ENCODE results near the gene AMER3.

Gene AMER3

GRCh38 chr2:130787841-130788240 is 32.5 kb downstream of the AMER3 start:
- no peak for ATAC-seq (replicated peaks)
- Mint-ChIP-seq H3K4me3 (no peak overlapping the region), H3K27me3 (peaks cover 6 to 7% of the 10 kb centered on the region in 2 donors), H3K27ac (no peak overlapping the region), H3K4me1 (no peaks in the 10 kb centered on the region), H3K9me3 (peaks cover 0 to 1% of the 10 kb centered on the region in 2 donors), H3K36me3 (no peaks in the 10 kb centered on the region)
- no peak for DNase-seq

DNA sequence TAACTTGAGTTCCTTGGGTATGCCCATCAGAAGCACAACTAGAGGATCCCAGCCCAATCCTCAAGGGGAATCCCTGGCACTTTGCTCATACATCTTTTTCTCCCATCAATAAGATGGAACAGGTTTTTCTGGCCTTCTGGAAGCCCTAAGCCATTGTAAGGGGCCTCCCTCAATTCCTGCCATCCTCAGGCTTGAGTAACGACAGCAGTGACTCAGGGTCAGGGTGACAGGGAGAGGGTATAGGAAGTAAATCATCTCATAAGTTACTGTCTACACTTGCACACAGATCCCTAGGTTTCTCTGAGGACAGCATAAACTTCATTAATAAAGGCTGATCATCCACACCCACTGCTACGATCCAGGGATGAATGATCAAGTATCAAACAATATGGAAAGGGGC is 35.0 kb downstream of the AMER3 start:
- Mint-ChIP-seq H3K36me3 (no peaks in the 10 kb centered on the region), H3K27me3 (peaks cover 6 to 11% of the 10 kb centered on the region in 2 donors), H3K9me3 (no peaks in the 10 kb centered on the region), H3K4me1 (peaks cover 0 to 2% of the 10 kb centered on the region in 2 donors), H3K27ac (no peak overlapping the region), H3K4me3 (no peak overlapping the region)
- no peak for ATAC-seq (replicated peaks)
- DNase-seq = no peak

DNA sequence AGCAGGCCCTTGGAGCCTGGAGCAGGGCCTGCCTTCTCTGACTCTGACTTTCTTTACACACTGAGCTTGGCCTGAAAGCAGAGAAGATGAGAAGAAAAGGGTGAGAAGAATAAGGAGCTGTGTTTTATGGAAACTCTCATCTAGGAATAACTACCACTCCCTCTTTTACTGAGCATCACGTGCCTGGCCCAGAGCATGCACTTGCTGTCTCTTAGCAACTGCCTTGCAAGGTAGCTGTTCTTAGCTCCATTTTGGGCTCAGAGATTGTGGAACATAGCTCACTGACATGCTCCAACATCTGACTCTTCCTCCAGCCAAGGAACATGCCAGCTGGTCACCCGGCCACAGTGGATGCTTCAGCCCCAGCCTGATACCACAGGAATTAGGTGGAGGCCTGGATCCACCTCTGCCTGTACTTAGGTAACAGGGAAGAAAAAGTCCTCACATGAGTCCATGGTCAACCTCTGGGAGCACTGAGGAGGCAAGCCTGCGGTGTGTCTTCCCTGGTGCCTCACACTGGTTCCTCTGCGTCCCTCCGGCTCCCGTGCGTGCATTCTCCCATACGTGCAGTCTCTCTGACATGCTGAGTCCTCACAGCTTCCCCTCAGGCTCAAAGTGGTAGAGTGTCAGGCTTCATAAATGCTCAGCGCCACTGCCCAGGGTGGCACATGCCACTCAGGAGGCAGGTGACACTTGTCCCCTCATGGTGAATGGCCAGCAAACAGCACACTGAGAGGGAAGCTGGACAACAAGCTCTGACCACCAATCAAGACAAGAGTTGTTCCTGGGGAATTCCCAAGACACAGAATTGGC is 35.7 kb downstream of the AMER3 start:
- peak overlapping the region; percentile 49 for H3K27ac Mint-ChIP-seq
- peaks cover 6 to 11% of the 10 kb centered on the region in 2 donors for H3K27me3 Mint-ChIP-seq
- no peak for DNase-seq
- peaks cover 0 to 2% of the 10 kb centered on the region in 2 donors for H3K4me1 Mint-ChIP-seq
- H3K4me3 Mint-ChIP-seq = no peak overlapping the region
- no peaks in the 10 kb centered on the region for H3K9me3 Mint-ChIP-seq
- H3K36me3 Mint-ChIP-seq = no peaks in the 10 kb centered on the region
- no peak for ATAC-seq (replicated peaks)

DNA sequence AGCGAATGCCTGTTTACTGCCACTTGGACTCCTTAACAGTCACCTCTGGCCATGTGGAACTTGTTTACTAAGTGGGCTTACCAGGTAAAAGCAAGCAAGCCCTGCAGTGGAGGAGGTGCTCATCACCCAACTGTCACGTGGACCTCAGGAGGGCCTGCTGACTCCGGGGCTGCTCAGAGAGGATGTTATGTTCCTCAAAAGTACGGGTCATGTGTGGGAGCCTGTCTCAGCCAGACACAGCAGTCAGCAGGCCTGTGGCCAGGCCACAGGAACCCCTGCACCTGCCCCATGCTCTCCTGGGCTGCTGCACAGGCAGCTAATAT is 36.2 kb downstream of the AMER3 start:
- ATAC-seq (replicated peaks) = peak; percentile 25 to 42
- DNase-seq = no peak
- Mint-ChIP-seq H3K9me3 (no peaks in the 10 kb centered on the region), H3K36me3 (no peaks in the 10 kb centered on the region), H3K4me1 (peaks cover 0 to 2% of the 10 kb centered on the region in 2 donors), H3K27ac (no peak overlapping the region), H3K27me3 (peaks cover 6 to 11% of the 10 kb centered on the region in 2 donors), H3K4me3 (no peak overlapping the region)

DNA sequence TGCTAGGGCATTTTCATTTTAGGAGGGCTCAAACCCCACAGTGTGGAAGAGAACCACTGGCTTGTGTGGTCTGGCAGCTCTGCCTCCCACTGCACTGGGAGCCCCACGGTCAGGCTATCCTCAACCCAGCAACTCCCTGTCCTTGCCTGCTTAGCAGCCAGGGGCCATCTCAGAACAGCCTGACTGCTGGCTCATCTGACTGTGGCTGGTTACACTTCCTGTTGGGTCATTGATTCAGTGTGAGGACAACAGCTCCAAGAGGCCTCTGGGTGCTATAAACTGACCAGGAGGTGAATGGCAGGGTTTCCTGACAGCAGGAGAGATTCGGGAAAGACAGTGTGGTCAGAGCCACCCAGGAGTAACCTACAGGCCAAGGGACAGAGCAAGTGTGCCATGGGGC is 40.1 kb downstream of the AMER3 start:
- peaks cover 14 to 22% of the 10 kb centered on the region in 2 donors for H3K27me3 Mint-ChIP-seq
- H3K36me3 Mint-ChIP-seq = no peaks in the 10 kb centered on the region
- no peaks in the 10 kb centered on the region for H3K9me3 Mint-ChIP-seq
- peaks cover 5% of the 10 kb centered on the region in 2 donors for H3K4me1 Mint-ChIP-seq
- DNase-seq (no peak), ATAC-seq (replicated peaks) (no peak)
- no peak overlapping the region for H3K4me3 Mint-ChIP-seq
- no peak overlapping the region for H3K27ac Mint-ChIP-seq

DNA sequence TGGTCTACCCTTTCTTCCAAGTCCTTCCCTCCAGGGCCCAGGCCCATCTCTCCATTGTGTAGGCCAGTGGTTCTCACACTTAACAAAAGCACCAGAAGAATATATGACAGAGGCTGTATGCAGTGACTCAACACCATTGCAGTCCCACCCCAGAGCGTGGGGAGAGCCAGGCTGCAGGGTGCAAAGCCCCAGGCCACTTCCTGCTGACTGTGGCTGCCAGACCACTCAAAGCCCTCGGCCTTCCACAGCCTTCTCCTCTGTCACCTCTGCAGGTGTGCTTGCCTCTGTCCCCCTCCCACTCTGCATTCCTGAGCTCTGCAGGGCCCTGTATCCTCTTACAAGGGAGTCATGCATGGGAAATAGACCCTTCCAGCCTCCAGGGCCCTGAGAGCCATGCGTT is 41.0 kb downstream of the AMER3 start:
- H3K4me1 Mint-ChIP-seq = peaks cover 5% of the 10 kb centered on the region in 2 donors
- no peak for DNase-seq

GRCh38 chr2:130797493-130798435 is 42.4 kb downstream of the AMER3 start:
- H3K4me3 Mint-ChIP-seq = peak overlapping the region; percentile 71 to 79

More for the DNA sequence above, 41.0 kb downstream of the AMER3 start:
- no peak for ATAC-seq (replicated peaks)
- Mint-ChIP-seq H3K4me3 (no peak overlapping the region), H3K27ac (no peak overlapping the region), H3K27me3 (peaks cover 14 to 20% of the 10 kb centered on the region in 2 donors), H3K36me3 (no peaks in the 10 kb centered on the region), H3K9me3 (no peaks in the 10 kb centered on the region)

DNA sequence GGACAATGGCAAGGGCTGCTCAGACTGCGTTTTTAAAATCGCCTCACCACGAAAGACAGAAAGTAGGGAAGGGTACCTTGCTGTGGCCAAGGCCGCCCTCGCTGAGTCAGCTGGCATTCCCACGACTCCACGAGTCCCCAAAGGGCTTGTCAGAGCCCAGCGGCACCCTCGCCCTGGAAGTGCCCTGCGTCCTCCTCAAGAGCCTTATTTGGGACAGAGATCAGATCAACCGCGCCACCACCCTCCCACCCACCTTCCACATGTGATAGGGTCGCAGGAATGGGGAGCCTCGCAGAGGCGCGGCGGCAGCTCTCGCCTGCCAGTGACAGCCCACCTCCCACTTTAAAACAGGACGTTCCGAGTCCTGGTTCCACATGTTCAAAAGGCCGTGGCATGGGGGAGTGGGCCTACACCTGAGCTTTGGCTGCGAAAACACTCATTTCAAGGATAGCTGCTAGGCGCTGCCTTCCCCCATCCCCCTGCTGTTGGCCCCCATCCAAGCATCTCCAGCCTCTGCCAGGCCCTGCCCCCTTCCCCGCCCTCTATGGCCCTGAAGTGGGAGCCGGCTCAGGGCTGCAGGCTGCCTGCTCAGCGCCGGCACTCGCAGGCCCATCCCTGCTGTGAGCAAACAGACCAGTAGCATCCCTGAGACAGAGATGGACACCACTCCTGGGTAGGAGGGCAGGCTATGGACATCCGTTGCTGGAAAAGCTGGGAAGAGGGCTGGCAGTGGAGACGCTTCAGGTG is 43.3 kb downstream of the AMER3 start:
- ATAC-seq (replicated peaks) = no peak
- H3K27me3 Mint-ChIP-seq = peaks cover 14 to 19% of the 10 kb centered on the region in 2 donors
- H3K4me3 Mint-ChIP-seq = peak overlapping the region; percentile 71 to 79
- peak overlapping the region; percentile 25 for H3K27ac Mint-ChIP-seq
- H3K9me3 Mint-ChIP-seq = no peaks in the 10 kb centered on the region
- DNase-seq = no peak
- H3K4me1 Mint-ChIP-seq = peaks cover 5% of the 10 kb centered on the region in 2 donors
- no peaks in the 10 kb centered on the region for H3K36me3 Mint-ChIP-seq

More at GRCh38 chr2:130797493-130798435, 42.4 kb downstream of the AMER3 start:
- H3K27me3 Mint-ChIP-seq = peaks cover 14 to 19% of the 10 kb centered on the region in 2 donors
- H3K36me3 Mint-ChIP-seq = no peaks in the 10 kb centered on the region
- ATAC-seq (replicated peaks) = peak; percentile 93 to 94
- H3K27ac Mint-ChIP-seq = peak overlapping the region; percentile 25
- peak; percentile 84 for DNase-seq
- peaks cover 5% of the 10 kb centered on the region in 2 donors for H3K4me1 Mint-ChIP-seq
- no peaks in the 10 kb centered on the region for H3K9me3 Mint-ChIP-seq

- Mint-ChIP-seq H3K4me3 (no peak overlapping the region), H3K9me3 (no peaks in the 10 kb centered on the region), H3K27me3 (peaks cover 14 to 15% of the 10 kb centered on the region in 2 donors), H3K36me3 (no peaks in the 10 kb centered on the region), H3K4me1 (peaks cover 3 to 5% of the 10 kb centered on the region in 2 donors), H3K27ac (no peak overlapping the region)
- no peak for DNase-seq
- ATAC-seq (replicated peaks) = no peak
These were observed 44.0 kb downstream of the AMER3 start for GRCh38 chr2:130799295-130799694.

DNA sequence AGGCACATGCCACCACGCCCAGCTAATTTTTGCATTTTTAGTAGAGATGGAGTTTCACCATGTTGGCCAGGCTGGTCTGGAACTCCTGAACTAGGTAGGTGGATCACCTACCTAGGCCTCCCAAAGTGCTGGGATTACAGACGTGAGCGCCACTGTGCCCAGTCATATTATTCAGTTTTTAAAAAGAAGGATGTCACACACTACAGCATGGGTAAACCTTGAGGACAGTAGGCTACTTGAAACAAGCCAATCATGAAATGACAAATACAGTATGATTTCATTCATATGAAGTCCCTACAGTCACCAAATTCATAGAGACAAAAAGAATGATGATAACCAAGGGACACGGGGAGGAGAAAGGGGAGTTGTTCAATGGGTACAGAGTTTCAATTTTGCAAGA is 50.3 kb downstream of the AMER3 start:
- Mint-ChIP-seq H3K9me3 (peaks cover 0 to 4% of the 10 kb centered on the region in 2 donors), H3K4me3 (no peak overlapping the region), H3K27ac (no peak overlapping the region), H3K4me1 (peaks cover 0 to 2% of the 10 kb centered on the region in 2 donors), H3K36me3 (peaks cover 0 to 2% of the 10 kb centered on the region in 2 donors), H3K27me3 (peaks cover 20% of the 10 kb centered on the region in 2 donors)
- ATAC-seq (replicated peaks) = no peak
- no peak for DNase-seq

GRCh38 chr2:130806370-130806769 is 51.0 kb downstream of the AMER3 start:
- DNase-seq (no peak), ATAC-seq (replicated peaks) (no peak)
- Mint-ChIP-seq H3K4me3 (no peak overlapping the region), H3K27me3 (peaks cover 21% of the 10 kb centered on the region in 2 donors), H3K36me3 (peaks cover 0 to 2% of the 10 kb centered on the region in 2 donors), H3K9me3 (peaks cover 0 to 4% of the 10 kb centered on the region in 2 donors), H3K4me1 (peaks cover 0 to 2% of the 10 kb centered on the region in 2 donors), H3K27ac (no peak overlapping the region)

- no peak for DNase-seq
- H3K9me3 Mint-ChIP-seq = peaks cover 0 to 4% of the 10 kb centered on the region in 2 donors
- H3K36me3 Mint-ChIP-seq = peaks cover 0 to 2% of the 10 kb centered on the region in 2 donors
- peaks cover 2 to 4% of the 10 kb centered on the region in 2 donors for H3K4me1 Mint-ChIP-seq
- ATAC-seq (replicated peaks) = no peak
- H3K27me3 Mint-ChIP-seq = peaks cover 21% of the 10 kb centered on the region in 2 donors
- no peak overlapping the region for H3K27ac Mint-ChIP-seq
- no peak overlapping the region for H3K4me3 Mint-ChIP-seq
These were observed 52.5 kb downstream of the AMER3 start for GRCh38 chr2:130807659-130808385.

GRCh38 chr2:130808482-130809268 is 53.3 kb downstream of the AMER3 start:
- H3K27ac Mint-ChIP-seq = no peak overlapping the region
- peaks cover 0 to 4% of the 10 kb centered on the region in 2 donors for H3K9me3 Mint-ChIP-seq
- ATAC-seq (replicated peaks) = no peak
- H3K27me3 Mint-ChIP-seq = peaks cover 21 to 24% of the 10 kb centered on the region in 2 donors
- H3K4me1 Mint-ChIP-seq = peaks cover 2 to 4% of the 10 kb centered on the region in 2 donors
- no peak overlapping the region for H3K4me3 Mint-ChIP-seq
- no peak for DNase-seq
- peaks cover 0 to 2% of the 10 kb centered on the region in 2 donors for H3K36me3 Mint-ChIP-seq

Data from stimulated activated naive B cell treated with anti-CD40 and anti-IgM and Interleukin-4, amounts not matched to agents 10 μg/mL and 1 μg/mL and 100 μg/mL, for 72 hours (primary cell).